Spleen (tissue), 11 donors: Measurements from ENCODE around the gene HIF3A. TPM values are rescaled to one million over a fixed set of nuclear protein-coding genes. Genes with fewer than 3 reads are reported as not detected.

Experiments
- DNase-seq: peaks from one replicate; pipeline ENCODE4 v3.0.0-alpha.2; 2020
- H3K27ac ChIP-seq, 8 donors: fragments of 200-600 bp; sonication (generic) in 7 of 8; 1 replicate in 4 of 8; 2 replicates in 4 of 8; pipeline versions ENCODE4 v1.5.0 to v1.8.0; 2016 to 2021; ENCODE audit warnings: inconsistent platforms in 4 of 8, mild to moderate bottlenecking in 4 of 8, moderate library complexity in 1 of 8
- H3K27me3 ChIP-seq, 7 donors: fragments of 200-600 bp; sonication (generic) in 6 of 7; replicated peaks in 1 of 7; 1 replicate in 4 of 7; 2 replicates in 3 of 7; pipeline versions ENCODE4 v1.5.0 to v1.8.0; 2016 to 2021; ENCODE audit warnings: inconsistent platforms in 3 of 7, mild to moderate bottlenecking in 1 of 7
- H3K36me3 ChIP-seq, 6 donors: fragments of 200-600 bp; sonication (generic) in 5 of 6; 1 replicate in 4 of 6; 2 replicates in 2 of 6; pipeline versions ENCODE4 v1.5.0 to v1.8.0; 2016 to 2021; ENCODE audit warnings: inconsistent platforms in 2 of 6
- H3K4me1 ChIP-seq, 6 donors: fragments of 200-600 bp; sonication (generic) in 5 of 6; 1 replicate in 3 of 6; 2 replicates in 3 of 6; pipeline versions ENCODE4 v1.5.0 to v1.8.0; 2016 to 2021; ENCODE audit warnings: inconsistent platforms in 3 of 6
- H3K4me3 ChIP-seq, 8 donors: fragments of 200-600 bp; sonication (generic) in 7 of 8; 1 replicate in 4 of 8; 2 replicates in 4 of 8; pipeline versions ENCODE4 v1.5.0 to v1.8.0; 2016 to 2021; ENCODE audit warnings: inconsistent platforms in 4 of 8, mild to moderate bottlenecking in 4 of 8, moderate library complexity in 2 of 8
- H3K9me3 ChIP-seq, 8 donors: fragments of 200-600 bp; sonication (generic) in 7 of 8; 1 replicate in 4 of 8; 2 replicates in 4 of 8; pipeline versions ENCODE4 v1.5.0 to v1.8.0; 2016 to 2021; ENCODE audit warnings: inconsistent platforms in 4 of 8
- POLR2A ChIP-seq, 3 donors: fragments of 450-650 bp; IDR thresholded peaks; one replicate each; pipeline ENCODE4 v1.5.1; 2017; ENCODE audit warnings: antibody characterized with exemption in 3 of 3, mild to moderate bottlenecking in 1 of 3
- POLR2AphosphoS5 ChIP-seq, 3 donors: sonication (generic); formaldehyde crosslinking; IDR thresholded peaks; one replicate each; pipeline ENCODE4 v1.5.1; 2017; ENCODE audit warnings: antibody characterized with exemption in 3 of 3
- WGBS, 5 donors: extraction: QIAGEN DNeasy Blood & Tissue Kit in 3 of 5; methylation state at CpG; one replicate each; pipeline versions ENCODE4 v1.1.5 to v1.1.7; 2013 to 2018; 5-methylcytosine and 5-hydroxymethylcytosine counted together
- intact Hi-C: fragments of 100-400 bp; cut with DNase I; formaldehyde crosslinking; loops from one replicate; pipeline ENCODE4 v1.15.0; 2023; ENCODE audit warnings: low total_unique reads
- polyA plus RNA-seq, 3 donors: library from polyadenylated mRNA; stranded (reverse); fragments of 200-250 nt; gene quantifications; one replicate each; pipeline ENCODE4 v1.2.1, GENCODE V29; 2013
- total RNA-seq, 7 donors: library from RNA; depleted of rRNA in 3 of 7; stranded (reverse); fragments of >200 nt in 3 of 7; fragmentation: NEBNext Ultra II Directional in 4 of 7; extraction: Animal tissue kit (Norgen Biotek cat#: 25700) in 4 of 7; gene quantifications; one replicate each; pipeline versions ENCODE4 v1.1.0 to v1.2.1, GENCODE V29; 2016 to 2021
- TF ChIP-seq, protein P1 (sequence below), 11 experiments: fragments of 200-600 bp in 7 of 11; fragments of 450-650 bp in 4 of 11; sonication (generic) in 4 of 11; IDR thresholded peaks in 8 of 11; conservative IDR thresholded peaks in 3 of 11; 1 replicate in 7 of 11; 2 replicates in 4 of 11; pipeline versions ENCODE4 v1.4.0 to v1.8.0; 2016 to 2021; ENCODE audit warnings: antibody characterized with exemption in 11 of 11, inconsistent platforms in 4 of 11, mild to moderate bottlenecking in 1 of 11
- donor health status: healthy with polysubstance abuse.
- donor health status: DM: no; HTN: no; CAD: no; lungs with moderate emphysema.
- donor health status: DM: no; HTN: no; CAD: no.
- donor health status: Bipolar disorder and iron deficiency.
- donor health status: healthy.
- donor health status: DM: no; HTN: no; CAD: no.
- donor health status: DM: yes; HTN: yes; CAD: no.

Gene HIF3A
- total and polyA plus RNA-seq, 10 donors: 5.0 to 126 (median 78.5) TPM

DNA sequence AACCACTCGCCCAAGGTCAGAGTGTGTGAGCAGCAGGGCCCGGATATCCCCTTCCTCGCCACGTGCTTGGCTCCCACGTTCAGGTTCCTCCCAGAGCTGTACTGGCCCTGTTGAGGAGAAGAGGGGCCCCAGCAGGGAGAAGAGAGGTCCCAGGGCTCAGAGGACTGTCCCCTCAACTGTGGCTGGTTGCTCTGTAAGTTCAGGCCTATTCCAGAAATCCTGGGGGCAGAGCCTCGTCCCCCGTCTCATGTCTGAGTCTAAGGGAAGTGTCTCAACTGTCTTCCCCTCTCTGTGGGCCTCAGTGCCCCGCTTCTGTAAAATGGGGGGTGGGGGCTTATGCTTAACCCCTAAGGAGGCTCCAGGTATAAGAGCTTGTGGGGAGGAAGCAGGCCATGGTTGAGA, 53.9 kb downstream of the HIF3A start:
- TF ChIP-seq POLR2AphosphoS5 (IDR thresholded peaks at IDR 0.05): peak; percentile 34 to 79 (median 77)
- TF ChIP-seq, protein P1, sequence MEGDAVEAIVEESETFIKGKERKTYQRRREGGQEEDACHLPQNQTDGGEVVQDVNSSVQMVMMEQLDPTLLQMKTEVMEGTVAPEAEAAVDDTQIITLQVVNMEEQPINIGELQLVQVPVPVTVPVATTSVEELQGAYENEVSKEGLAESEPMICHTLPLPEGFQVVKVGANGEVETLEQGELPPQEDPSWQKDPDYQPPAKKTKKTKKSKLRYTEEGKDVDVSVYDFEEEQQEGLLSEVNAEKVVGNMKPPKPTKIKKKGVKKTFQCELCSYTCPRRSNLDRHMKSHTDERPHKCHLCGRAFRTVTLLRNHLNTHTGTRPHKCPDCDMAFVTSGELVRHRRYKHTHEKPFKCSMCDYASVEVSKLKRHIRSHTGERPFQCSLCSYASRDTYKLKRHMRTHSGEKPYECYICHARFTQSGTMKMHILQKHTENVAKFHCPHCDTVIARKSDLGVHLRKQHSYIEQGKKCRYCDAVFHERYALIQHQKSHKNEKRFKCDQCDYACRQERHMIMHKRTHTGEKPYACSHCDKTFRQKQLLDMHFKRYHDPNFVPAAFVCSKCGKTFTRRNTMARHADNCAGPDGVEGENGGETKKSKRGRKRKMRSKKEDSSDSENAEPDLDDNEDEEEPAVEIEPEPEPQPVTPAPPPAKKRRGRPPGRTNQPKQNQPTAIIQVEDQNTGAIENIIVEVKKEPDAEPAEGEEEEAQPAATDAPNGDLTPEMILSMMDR (IDR thresholded peaks at IDR 0.05 in 8 of 11, conservative IDR thresholded peaks at IDR 0.05 in 3 of 11): no peak
- TF ChIP-seq POLR2A (IDR thresholded peaks at IDR 0.05): no peak
- WGBS, 5 donors: 5 to 17% (median 10%) methylated on average over 7 to 8 of the region's 8 CpGs
- H3K27ac ChIP-seq: peak overlapping the region; percentile 79 to 93 (median 90)
- H3K27me3 ChIP-seq: no peaks in the 10 kb centered on the region
- DNase-seq: peak; percentile 86
- peaks cover 49 to 94% (median 89%) of the 10 kb centered on the region in 6 donors for H3K4me1 ChIP-seq
- peaks cover 0 to 38% (median 23%) of the 10 kb centered on the region in 6 donors for H3K36me3 ChIP-seq
- H3K9me3 ChIP-seq: no peaks in the 10 kb centered on the region
- intact Hi-C loops: no loop called here
- H3K4me3 ChIP-seq: peak overlapping the region in 6 of 8 donors; percentile 11 to 54 (median 24)

DNA sequence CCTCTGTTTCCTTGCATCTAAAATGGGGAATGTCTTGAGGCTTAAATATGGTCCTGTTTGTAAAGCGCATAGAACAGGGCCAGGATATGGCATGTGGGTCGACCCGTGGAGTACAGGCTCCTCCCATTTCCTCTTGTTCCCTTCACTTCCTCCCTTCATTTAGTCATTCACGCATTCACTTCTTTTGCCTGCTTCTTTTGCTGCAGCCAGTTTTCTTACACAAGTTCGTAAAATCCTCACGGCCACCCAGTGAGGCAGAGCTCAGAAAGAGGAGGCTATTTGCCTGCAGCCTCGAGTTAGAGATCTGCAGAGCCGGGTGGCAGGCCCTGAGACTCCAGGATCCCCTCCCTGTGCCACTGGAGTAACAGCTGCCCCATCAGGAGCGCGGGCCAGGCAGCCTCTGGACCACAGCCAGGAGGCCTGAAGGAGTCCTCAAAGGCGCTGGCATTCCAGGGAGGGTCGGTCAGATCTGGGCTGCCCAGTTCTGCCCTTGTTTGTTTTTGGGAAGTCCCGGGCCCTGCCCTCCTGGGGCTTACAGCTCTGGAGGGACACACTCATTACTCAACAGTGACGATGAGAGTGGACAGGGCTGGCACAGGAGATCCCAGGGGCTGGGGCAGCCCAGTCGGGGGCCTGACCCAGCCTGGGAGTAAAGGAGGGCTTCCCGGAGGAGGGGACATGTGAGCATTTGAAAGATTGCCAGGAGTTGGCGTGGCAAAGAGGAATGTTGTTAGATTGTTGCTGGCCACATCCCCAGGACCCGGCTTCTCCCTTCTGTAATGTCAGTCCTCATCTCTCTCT, 54.6 kb downstream of the HIF3A start:
- H3K27ac ChIP-seq: peak overlapping the region; percentile 79 to 93 (median 90)
- peak overlapping the region in 7 of 8 donors; percentile 11 to 54 (median 20) for H3K4me3 ChIP-seq
- H3K36me3 ChIP-seq: peaks cover 0 to 44% (median 27%) of the 10 kb centered on the region in 6 donors
- H3K4me1 ChIP-seq: peaks cover 54 to 97% (median 90%) of the 10 kb centered on the region in 6 donors
- WGBS, 5 donors: 29 to 50% (median 42%) methylated on average over 16 to 18 of the region's 18 CpGs
- intact Hi-C loops: no loop called here
- no peaks in the 10 kb centered on the region for H3K9me3 ChIP-seq
- TF ChIP-seq, protein P1 (IDR thresholded peaks at IDR 0.05 in 8 of 11, conservative IDR thresholded peaks at IDR 0.05 in 3 of 11): no peak
- peak; percentile 12 to 69 (median 39) for TF ChIP-seq POLR2AphosphoS5 (IDR thresholded peaks at IDR 0.05)
- no peak for DNase-seq
- no peaks in the 10 kb centered on the region for H3K27me3 ChIP-seq

DNA sequence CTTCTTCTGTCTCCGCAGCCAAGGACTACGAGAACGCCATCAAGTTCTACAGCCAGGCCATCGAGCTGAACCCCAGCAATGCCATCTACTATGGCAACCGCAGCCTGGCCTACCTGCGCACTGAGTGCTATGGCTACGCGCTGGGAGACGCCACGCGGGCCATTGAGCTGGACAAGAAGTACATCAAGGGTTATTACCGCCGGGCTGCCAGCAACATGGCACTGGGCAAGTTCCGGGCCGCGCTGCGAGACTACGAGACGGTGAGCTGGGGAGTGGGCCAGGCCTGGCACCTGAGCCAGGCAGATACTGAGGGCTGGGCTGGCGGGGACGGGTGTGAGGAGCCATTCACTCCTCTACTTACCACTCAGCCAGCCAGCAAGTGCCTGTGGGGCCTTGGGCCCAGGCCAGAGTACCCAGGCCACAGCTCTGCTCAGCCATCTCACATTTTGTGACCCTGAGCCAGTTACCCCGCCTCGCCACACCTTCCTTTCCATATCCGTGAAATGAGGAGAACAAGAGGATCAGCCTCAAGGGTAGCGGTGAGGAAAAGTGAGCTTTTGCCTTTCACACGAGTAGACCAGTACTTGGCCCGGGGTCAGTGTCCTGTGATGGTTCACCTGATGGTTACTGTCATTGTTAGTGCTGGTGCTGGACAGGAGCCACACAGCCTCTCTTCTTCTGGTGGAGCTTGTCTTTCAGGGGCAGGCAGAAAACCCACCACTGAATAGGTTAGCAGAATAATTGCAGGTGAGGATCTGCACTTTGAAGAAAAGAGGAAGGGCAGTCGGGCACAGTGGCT, 57.1 kb downstream of the HIF3A start:
- peak overlapping the region in 6 of 8 donors; percentile 0 to 93 (median 50) for H3K27ac ChIP-seq
- peaks cover 0 to 69% (median 34%) of the 10 kb centered on the region in 6 donors for H3K36me3 ChIP-seq
- no peaks in the 10 kb centered on the region for H3K9me3 ChIP-seq
- WGBS, 5 donors: 91 to 99% (median 92%) methylated on average over 22 to 28 of the region's 28 CpGs
- H3K27me3 ChIP-seq: no peaks in the 10 kb centered on the region
- peak in 1 of 3 donors; percentile 29 for TF ChIP-seq POLR2AphosphoS5 (IDR thresholded peaks at IDR 0.05)
- no peak for TF ChIP-seq POLR2A (IDR thresholded peaks at IDR 0.05)
- TF ChIP-seq, protein P1 (IDR thresholded peaks at IDR 0.05 in 8 of 11, conservative IDR thresholded peaks at IDR 0.05 in 3 of 11): no peak
- no peak overlapping the region for H3K4me3 ChIP-seq
- intact Hi-C loops: no loop called here
- DNase-seq: no peak
- H3K4me1 ChIP-seq: peaks cover 41 to 100% (median 80%) of the 10 kb centered on the region in 6 donors
